Nephron (organoid): ENCODE measurements around the gene UBASH3A.

Experiments
- H3K27ac Mint-ChIP-seq, 3 experiments: 2 replicates each; pipeline ENCODE4 v1.8.0; 2020; ENCODE audit warnings: mixed read lengths in 3 of 3, mild to moderate bottlenecking in 2 of 3, moderate library complexity in 1 of 3
- H3K27me3 Mint-ChIP-seq: 2 replicates; pipeline ENCODE4 v1.8.0; 2021; ENCODE audit warnings: low read depth, mild to moderate bottlenecking, moderate library complexity, mixed read lengths
- H3K36me3 Mint-ChIP-seq: 2 replicates; pipeline ENCODE4 v1.8.0; 2020; ENCODE audit warnings: low read depth, mixed read lengths
- H3K4me1 Mint-ChIP-seq: 2 replicates; pipeline ENCODE4 v1.8.0; 2020; ENCODE audit warnings: mixed read lengths
- H3K4me3 Mint-ChIP-seq, 3 experiments: 2 replicates each; pipeline ENCODE4 v1.8.0; 2020; ENCODE audit warnings: mild to moderate bottlenecking in 3 of 3, mixed read lengths in 3 of 3, moderate library complexity in 2 of 3
- H3K9me3 Mint-ChIP-seq: 2 replicates; pipeline ENCODE4 v1.8.0; 2020; ENCODE audit warnings: mixed read lengths
- CTCF ChIP-seq, 3 experiments: fragments of 200-600 bp; sonication (generic); IDR thresholded peaks; one replicate each; pipeline ENCODE4 v1.5.0; 2021; ENCODE audit warnings: antibody characterized with exemption in 3 of 3; ENCODE audit not compliant: unreplicated experiment in 3 of 3

UBASH3A gene

GRCh38 chr21:42403611-42404231 lies at the start of gene UBASH3A:
UBASH3A (plus strand) TSS chr21:42403902; CDS start chr21:42403946, 44 bp downstream.
- peak within 1 kb of the TSS in 1 of 3 experiments; percentile 46 for H3K27ac Mint-ChIP-seq
- H3K36me3 Mint-ChIP-seq, result no peaks in the 10 kb centered on the region
- no peak for TF ChIP-seq CTCF (IDR thresholded peaks at IDR 0.05; ENCODE audit: unreplicated experiment in 3 of 3)
- no peak within 1 kb of the TSS for H3K4me3 Mint-ChIP-seq
- peaks cover 9% of the 10 kb centered on the region for H3K4me1 Mint-ChIP-seq
- H3K27me3 Mint-ChIP-seq, result peaks cover 5% of the 10 kb centered on the region
- H3K9me3 Mint-ChIP-seq, result no peaks in the 10 kb centered on the region

GRCh38 chr21:42356046-42356445 lies 47.7 kb upstream of the UBASH3A start:
- Mint-ChIP-seq H3K9me3 (peaks cover 29% of the 10 kb centered on the region), H3K27ac (no peak overlapping the region), H3K27me3 (peaks cover 15% of the 10 kb centered on the region), H3K36me3 (no peaks in the 10 kb centered on the region), H3K4me1 (no peaks in the 10 kb centered on the region), H3K4me3 (no peak overlapping the region)
- TF ChIP-seq CTCF (IDR thresholded peaks at IDR 0.05; ENCODE audit: unreplicated experiment in 3 of 3), result no peak

GRCh38 chr21:42356650-42357049 lies 47.1 kb upstream of the UBASH3A start:
- Mint-ChIP-seq H3K27me3 (peaks cover 17% of the 10 kb centered on the region), H3K27ac (no peak overlapping the region), H3K4me1 (no peaks in the 10 kb centered on the region), H3K36me3 (no peaks in the 10 kb centered on the region), H3K4me3 (no peak overlapping the region), H3K9me3 (peaks cover 29% of the 10 kb centered on the region)
- TF ChIP-seq CTCF (IDR thresholded peaks at IDR 0.05; ENCODE audit: unreplicated experiment in 3 of 3), result no peak

- Mint-ChIP-seq H3K36me3 (no peaks in the 10 kb centered on the region), H3K27ac (no peak overlapping the region), H3K9me3 (peaks cover 29% of the 10 kb centered on the region), H3K4me3 (no peak overlapping the region), H3K4me1 (no peaks in the 10 kb centered on the region), H3K27me3 (peaks cover 24% of the 10 kb centered on the region)
- no peak for TF ChIP-seq CTCF (IDR thresholded peaks at IDR 0.05; ENCODE audit: unreplicated experiment in 3 of 3)
Observed at GRCh38 chr21:42357307-42357706, 46.4 kb upstream of the UBASH3A start.

- Mint-ChIP-seq H3K9me3 (peaks cover 29% of the 10 kb centered on the region), H3K27ac (no peak overlapping the region), H3K36me3 (no peaks in the 10 kb centered on the region), H3K4me1 (no peaks in the 10 kb centered on the region), H3K4me3 (no peak overlapping the region), H3K27me3 (peaks cover 26% of the 10 kb centered on the region)
- no peak for TF ChIP-seq CTCF (IDR thresholded peaks at IDR 0.05; ENCODE audit: unreplicated experiment in 3 of 3)
Observed at GRCh38 chr21:42358261-42358660, 45.4 kb upstream of the UBASH3A start.

- Mint-ChIP-seq H3K27me3 (peaks cover 29% of the 10 kb centered on the region), H3K36me3 (no peaks in the 10 kb centered on the region), H3K9me3 (peaks cover 29% of the 10 kb centered on the region), H3K4me3 (no peak overlapping the region), H3K4me1 (no peaks in the 10 kb centered on the region), H3K27ac (no peak overlapping the region)
- TF ChIP-seq CTCF (IDR thresholded peaks at IDR 0.05; ENCODE audit: unreplicated experiment in 3 of 3), result no peak
Observed at GRCh38 chr21:42358937-42359336, 44.8 kb upstream of the UBASH3A start.
